Aorta (tissue), 5 donors: ENCODE measurements around the gene MSI2. TPM values are rescaled to one million over a fixed set of nuclear protein-coding genes. Genes with fewer than 3 reads are reported as not detected.

Experiments used
- ATAC-seq: fragments of 200-7000 bp; cut with Tn5 transposase; one replicate; pipeline ENCODE4 v1.9.1; 2022; ENCODE audit warnings: moderate library complexity; ENCODE audit not compliant: low FRiP score
- DNase-seq, 2 donors: peaks; one replicate each; pipeline ENCODE4 v3.0.0-alpha.2; 2020
- H3K27ac ChIP-seq, 2 donors: one replicate each; pipeline ENCODE4 v1.5.1; 2013; ENCODE audit warnings: low read length in 2 of 2, mild to moderate bottlenecking in 2 of 2, moderate library complexity in 2 of 2, control low read depth in 1 of 2, inconsistent platforms in 1 of 2, low read depth in 1 of 2
- H3K27me3 ChIP-seq, 2 donors: one replicate each; pipeline ENCODE4 v1.6.1; 2013; ENCODE audit warnings: control low read depth in 1 of 2, low read length in 1 of 2, mild to moderate bottlenecking in 1 of 2, moderate library complexity in 1 of 2; ENCODE audit not compliant: insufficient read depth in 2 of 2, control insufficient read depth in 1 of 2
- H3K36me3 ChIP-seq, 2 donors: one replicate each; pipeline ENCODE4 v1.6.1; 2013; ENCODE audit warnings: control low read depth in 1 of 2, low read length in 1 of 2, mild to moderate bottlenecking in 1 of 2; ENCODE audit not compliant: insufficient read depth in 2 of 2, control insufficient read depth in 1 of 2
- H3K4me1 ChIP-seq, 2 donors: one replicate each; pipeline ENCODE4 v1.6.1; 2013; ENCODE audit warnings: low read length in 2 of 2, control low read depth in 1 of 2, mild to moderate bottlenecking in 1 of 2, moderate library complexity in 1 of 2; ENCODE audit not compliant: insufficient read depth in 2 of 2, control insufficient read depth in 1 of 2
- H3K4me3 ChIP-seq, 2 donors: one replicate each; pipeline ENCODE4 v1.5.1; 2013; ENCODE audit warnings: low read length in 2 of 2, control low read depth in 1 of 2, mild to moderate bottlenecking in 1 of 2
- H3K9me3 ChIP-seq: one replicate; pipeline ENCODE4 v1.6.1; 2013; ENCODE audit warnings: mild to moderate bottlenecking, low read length; ENCODE audit not compliant: control insufficient read depth
- WGBS, 2 donors: extraction: QIAGEN DNeasy Blood & Tissue Kit; methylation state at CpG; one replicate each; pipeline ENCODE4 v1.1.7; 2013; 5-methylcytosine and 5-hydroxymethylcytosine counted together
- intact Hi-C, 2 donors: fragments of 100-400 bp; cut with DNase I; formaldehyde crosslinking; loops; one replicate each; pipeline versions ENCODE4 v1.14.2 to v1.15.0; 2022
- polyA plus RNA-seq, 2 donors: library from polyadenylated mRNA; stranded (reverse); fragments of 200-250 nt; gene quantifications; one replicate each; pipeline ENCODE4 v1.2.3, GENCODE V29; 2013
- total RNA-seq, 2 donors: library from RNA; stranded (reverse); fragmentation: NEBNext Ultra II Directional; extraction: Animal tissue kit (Norgen Biotek cat#: 25700); gene quantifications; one replicate each; pipeline ENCODE4 v1.2.1, GENCODE V29; 2021
- donor health status: healthy with polysubstance abuse.
- donor health status: Bipolar disorder and iron deficiency.
- donor health status: DM: no; HTN: no; CAD: no.
- donor health status: DM: no; HTN: no; CAD: no.
- donor health status: DM: yes; HTN: yes; CAD: no.

MSI2 gene
- total and polyA plus RNA-seq, 4 donors, result 9.3 to 48.2 (median 29.1) TPM

GRCh38 chr17:57420734-57421717 is 164.7 kb downstream of the MSI2 start:
- H3K36me3 ChIP-seq, result no peaks in the 10 kb centered on the region
- WGBS, 2 donors, result 91 to 93% methylated on average over 20 of the region's 20 CpGs
- intact Hi-C loops, result loop anchor here in 1 of 2 donors (5.0 to 10.0 kb wide), 2 partner anchors 54 to 96 kb away; no protein-coding TSS in a partner anchor
- ATAC-seq (no peak), DNase-seq (no peak)
- no peak overlapping the region for H3K27ac ChIP-seq
- no peak overlapping the region for H3K4me3 ChIP-seq
- no peaks in the 10 kb centered on the region for H3K27me3 ChIP-seq
- H3K9me3 ChIP-seq, result no peaks in the 10 kb centered on the region
- H3K4me1 ChIP-seq, result no peaks in the 10 kb centered on the region

GRCh38 chr17:57422574-57423164 is 166.3 kb downstream of the MSI2 start:
- DNase-seq, result peak in 1 of 2 donors; percentile 59
- Histone ChIP-seq H3K36me3 (no peaks in the 10 kb centered on the region), H3K4me3 (no peak overlapping the region), H3K27ac (no peak overlapping the region), H3K27me3 (no peaks in the 10 kb centered on the region), H3K9me3 (no peaks in the 10 kb centered on the region), H3K4me1 (no peaks in the 10 kb centered on the region)
- peak; percentile 60 for ATAC-seq
- intact Hi-C loops, result loop anchor here in 1 of 2 donors (5.0 to 10.0 kb wide), 2 partner anchors 55 to 98 kb away; no protein-coding TSS in a partner anchor
- 54 to 55% methylated on average over 9 of the region's 9 CpGs for WGBS, 2 donors

GRCh38 chr17:57423541-57423940 is 167.2 kb downstream of the MSI2 start:
- Histone ChIP-seq H3K4me3 (no peak overlapping the region), H3K9me3 (no peaks in the 10 kb centered on the region), H3K27me3 (no peaks in the 10 kb centered on the region), H3K27ac (no peak overlapping the region), H3K4me1 (no peaks in the 10 kb centered on the region), H3K36me3 (no peaks in the 10 kb centered on the region)
- ATAC-seq (no peak), DNase-seq (no peak)
- WGBS, 2 donors, result 79 to 80% methylated on average over 6 of the region's 6 CpGs
- intact Hi-C loops, result loop anchor here in 1 of 2 donors (5.0 to 10.0 kb wide), 2 partner anchors 56 to 99 kb away; no protein-coding TSS in a partner anchor

- ATAC-seq, result no peak
- Histone ChIP-seq H3K9me3 (no peaks in the 10 kb centered on the region), H3K4me3 (no peak overlapping the region), H3K27me3 (no peaks in the 10 kb centered on the region), H3K27ac (no peak overlapping the region), H3K4me1 (no peaks in the 10 kb centered on the region), H3K36me3 (no peaks in the 10 kb centered on the region)
- 97 to 100% methylated on average over 2 of the region's 2 CpGs for WGBS, 2 donors
- DNase-seq, result no peak
- intact Hi-C loops, result loop anchor here in 1 of 2 donors (5.0 to 10.0 kb wide), 2 partner anchors 57 to 99 kb away; no protein-coding TSS in a partner anchor
These were observed 167.9 kb downstream of the MSI2 start for GRCh38 chr17:57424273-57424672.

GRCh38 chr17:57424777-57425188 is 168.5 kb downstream of the MSI2 start:
- intact Hi-C loops, result loop anchor here in 1 of 2 donors (5.0 to 10.0 kb wide), 2 partner anchors 57 to 100 kb away; no protein-coding TSS in a partner anchor
- Histone ChIP-seq H3K36me3 (no peaks in the 10 kb centered on the region), H3K27me3 (no peaks in the 10 kb centered on the region), H3K9me3 (no peaks in the 10 kb centered on the region), H3K4me3 (no peak overlapping the region), H3K27ac (no peak overlapping the region), H3K4me1 (no peaks in the 10 kb centered on the region)
- WGBS, 2 donors, result 83 to 87% methylated on average over 5 of the region's 5 CpGs
- ATAC-seq, result no peak
- DNase-seq, result no peak

- no peaks in the 10 kb centered on the region for H3K4me1 ChIP-seq
- no peaks in the 10 kb centered on the region for H3K27me3 ChIP-seq
- no peaks in the 10 kb centered on the region for H3K9me3 ChIP-seq
- H3K4me3 ChIP-seq, result no peak overlapping the region
- DNase-seq (no peak), ATAC-seq (no peak)
- H3K27ac ChIP-seq, result no peak overlapping the region
- intact Hi-C loops, result loop anchor here in 1 of 2 donors (10.0 kb wide), 1 partner anchor 101 kb away; no protein-coding TSS in a partner anchor
- WGBS, 2 donors, result 82% methylated on average over 5 of the region's 5 CpGs
- no peaks in the 10 kb centered on the region for H3K36me3 ChIP-seq
These were observed 169.1 kb downstream of the MSI2 start for GRCh38 chr17:57425431-57425830.

GRCh38 chr17:57425903-57426880 is 169.9 kb downstream of the MSI2 start:
- no peaks in the 10 kb centered on the region for H3K27me3 ChIP-seq
- no peak overlapping the region for H3K27ac ChIP-seq
- WGBS, 2 donors, result 87 to 90% methylated on average over 10 of the region's 10 CpGs
- DNase-seq (no peak), ATAC-seq (no peak)
- intact Hi-C loops, result loop anchor here in 1 of 2 donors (10.0 kb wide), 1 partner anchor 101 kb away; no protein-coding TSS in a partner anchor
- no peak overlapping the region for H3K4me3 ChIP-seq
- no peaks in the 10 kb centered on the region for H3K36me3 ChIP-seq
- H3K9me3 ChIP-seq, result no peaks in the 10 kb centered on the region
- no peaks in the 10 kb centered on the region for H3K4me1 ChIP-seq

GRCh38 chr17:57429966-57430365 is 173.6 kb downstream of the MSI2 start:
- 95 to 96% methylated on average over 4 of the region's 4 CpGs for WGBS, 2 donors

More at GRCh38 chr17:57429966-57430365, 173.6 kb downstream of the MSI2 start:
- Histone ChIP-seq H3K36me3 (no peaks in the 10 kb centered on the region), H3K27me3 (no peaks in the 10 kb centered on the region), H3K4me3 (no peak overlapping the region), H3K9me3 (no peaks in the 10 kb centered on the region), H3K27ac (no peak overlapping the region), H3K4me1 (no peaks in the 10 kb centered on the region)
- intact Hi-C loops, result loop anchor here in 1 of 2 donors (10.0 kb wide), 2 partner anchors 105 to 245 kb away; no protein-coding TSS in a partner anchor
- DNase-seq (no peak), ATAC-seq (no peak)
